Endothelial cell of umbilical vein (primary cell): ENCODE results near the gene PRAMEF1. TPM values are rescaled to one million over a fixed set of nuclear protein-coding genes. Genes with fewer than 3 reads are reported as not detected.
"Not testable (repeated sequence)": the region's sequence is repeated elsewhere in the genome, so short reads cannot be mapped to it uniquely, and the experiment has no call there.

Source experiments
- Bru-seq: library from RNA; stranded (reverse); fragments of 400-500 nt; gene quantifications from one replicate; lab custom pipeline; 2021; lab: Mats Ljungman, UMichigan
- BruChase-seq, 2 experiments: library from RNA; stranded (reverse); fragments of 400-500 nt; gene quantifications; one replicate each; lab custom pipeline; 2021; lab: Mats Ljungman, UMichigan
- BruUV-seq: library from RNA; stranded (reverse); fragments of 400-500 nt; replicated peaks from 2 replicates; lab custom pipeline; 2021; lab: Mats Ljungman, UMichigan
- CTCF ChIA-PET: fragments of 300-600, 350-600 bp; sonication (Branson Sonifier 250); formaldehyde crosslinking; loops from one replicate; lab custom pipeline; 2021; ENCODE audit warnings: antibody characterized with exemption, inconsistent platforms; lab: Charles Lee
- POLR2A ChIA-PET: fragments of 300-600, 350-600 bp; sonication (Branson Sonifier 250); formaldehyde crosslinking; loops from one replicate; lab custom pipeline; 2021; ENCODE audit warnings: antibody characterized with exemption, inconsistent platforms; lab: Charles Lee
- DNase-seq: peaks from one replicate; pipeline ENCODE4 v3.0.0-alpha.2; 2011; ENCODE audit warnings: low read depth, low spot score
- FAIRE-seq: peaks from 2 replicates; lab custom pipeline; 2011; peaks lifted over from hg19 to GRCh38; lab: Jason Lieb, UNC
- H2AFZ ChIP-seq: 2 replicates; pipeline ENCODE4 v1.6.0; 2012; ENCODE audit warnings: low read depth, low read length, control low read depth, inconsistent platforms
- H3K27ac ChIP-seq: 2 replicates; pipeline ENCODE4 v1.5.1; 2011; ENCODE audit warnings: low read depth, mild to moderate bottlenecking, control low read depth, low read length, moderate library complexity; ENCODE audit not compliant: insufficient read depth
- H3K27me3 ChIP-seq, 2 experiments: 2 replicates each; pipeline versions ENCODE4 v1.6.0 to v1.6.1; 2011; ENCODE audit warnings: low read length in 2 of 2, mixed read lengths in 1 of 2; ENCODE audit not compliant: control insufficient read depth in 2 of 2, insufficient read depth in 2 of 2
- H3K36me3 ChIP-seq, 2 experiments: 2 replicates in 1 of 2; 3 replicates in 1 of 2; pipeline ENCODE4 v1.5.1; 2011; ENCODE audit warnings: low read length in 2 of 2, mild to moderate bottlenecking in 1 of 2, moderate library complexity in 1 of 2; ENCODE audit not compliant: control insufficient read depth in 2 of 2, insufficient read depth in 2 of 2; ENCODE audit errors: extremely low read depth in 1 of 2
- H3K4me1 ChIP-seq: 3 replicates; pipeline ENCODE4 v1.5.1; 2011; ENCODE audit warnings: mild to moderate bottlenecking, low read length; ENCODE audit not compliant: control insufficient read depth, insufficient read depth; ENCODE audit errors: extremely low read depth
- H3K4me2 ChIP-seq: 2 replicates; pipeline ENCODE4 v1.6.1; 2011; ENCODE audit warnings: low read length, control low read depth, mixed read lengths; ENCODE audit not compliant: insufficient read depth
- H3K4me3 ChIP-seq, 3 experiments: fragments of 200-600 bp in 1 of 3; sonication (generic), shearing (Covaris generic) in 1 of 3; replicated peaks in 1 of 3; 2 replicates each; pipeline ENCODE4 v1.5.1; 2011 to 2016; ENCODE audit warnings: control low read depth in 3 of 3, low read length in 3 of 3, mild to moderate bottlenecking in 2 of 3, inconsistent platforms in 1 of 3, low read depth in 1 of 3, moderate library complexity in 1 of 3; ENCODE audit not compliant: insufficient read depth in 1 of 3
- H3K79me2 ChIP-seq: 2 replicates; pipeline ENCODE4 v1.6.0; 2012; ENCODE audit warnings: low read length, inconsistent platforms; ENCODE audit not compliant: control insufficient read depth, insufficient read depth
- H3K9ac ChIP-seq: replicated peaks from 2 replicates; pipeline ENCODE3; 2011; ENCODE audit warnings: low read length, control low read depth; ENCODE audit not compliant: insufficient read depth; ENCODE audit errors: extremely low read depth
- H3K9me1 ChIP-seq: replicated peaks from 3 replicates; pipeline ENCODE4 v1.6.0; 2011; ENCODE audit warnings: mild to moderate bottlenecking, low read length; ENCODE audit not compliant: control insufficient read depth, insufficient read depth; ENCODE audit errors: extremely low read depth
- H3K9me3 ChIP-seq: replicated peaks from 2 replicates; pipeline ENCODE4 v1.5.1; 2012; ENCODE audit warnings: low read length, inconsistent platforms; ENCODE audit not compliant: control insufficient read depth, insufficient read depth
- H4K20me1 ChIP-seq: replicated peaks from 2 replicates; pipeline ENCODE3; 2011; ENCODE audit warnings: mild to moderate bottlenecking, low read length; ENCODE audit not compliant: control insufficient read depth, insufficient read depth; ENCODE audit errors: extremely low read depth
- EZH2 ChIP-seq: IDR thresholded peaks from 2 replicates; pipeline ENCODE4 v1.6.1; 2012; ENCODE audit warnings: borderline replicate concordance, low read depth, mild to moderate bottlenecking, moderate library complexity, low read length, inconsistent platforms; ENCODE audit not compliant: severe bottlenecking
- FOS ChIP-seq: IDR thresholded peaks from 2 replicates; pipeline ENCODE4 v1.6.1; 2011; ENCODE audit warnings: mild to moderate bottlenecking, low read length, moderate library complexity, borderline replicate concordance; ENCODE audit not compliant: insufficient read depth
- GATA2 ChIP-seq: IDR thresholded peaks from 2 replicates; pipeline ENCODE4 v1.7.0; 2011; ENCODE audit warnings: low read depth, mild to moderate bottlenecking, moderate library complexity, mixed read lengths, low read length; ENCODE audit not compliant: insufficient read length, insufficient read depth
- JUN ChIP-seq: IDR thresholded peaks from 2 replicates; pipeline ENCODE4 v1.6.1; 2011; ENCODE audit warnings: borderline replicate concordance, low read depth; ENCODE audit not compliant: insufficient read length, insufficient read depth
- MYC ChIP-seq: IDR thresholded peaks from one replicate; pipeline ENCODE4 v1.6.1; 2011; ENCODE audit warnings: mild to moderate bottlenecking, low read depth, low read length
- POLR2A ChIP-seq: IDR thresholded peaks from 2 replicates; pipeline ENCODE4 v1.6.1; 2012; ENCODE audit warnings: low read depth, mild to moderate bottlenecking, control low read depth, low read length
- POLR2AphosphoS5 ChIP-seq: IDR thresholded peaks from 2 replicates; pipeline ENCODE4 v1.6.1; 2012; ENCODE audit warnings: low read depth, mild to moderate bottlenecking, control low read depth, low read length, moderate library complexity; ENCODE audit not compliant: insufficient read depth
- dilution Hi-C: fragments of 300-500 bp; cut with MboI; formaldehyde crosslinking; loops from one replicate; pipeline ENCODE4 v1.15.0; 2019; ENCODE audit warnings: low sequenced_read_pairs; ENCODE audit not compliant: extremely low pct_ligation_motif_present
- intact Hi-C: fragments of 100-400 bp; cut with micrococcal nuclease; formaldehyde crosslinking; loops from one replicate; pipeline ENCODE4 v1.10.0; 2022
- long read RNA-seq: library from polyadenylated mRNA; stranded (forward); transcript quantifications from one replicate; pipeline ENCODE4 v2.0.0, GENCODE V29; 2021
- polyA minus RNA-seq, 3 experiments: library from RNA; depleted of rRNA, polyadenylated mRNA; stranded (reverse); fragments of >200 nt; gene quantifications; 1 replicate in 1 of 3; 2 replicates in 2 of 3; pipeline ENCODE4 v1.2.3, GENCODE V29; 2011
- polyA plus RNA-seq, 4 experiments: library from polyadenylated mRNA; depleted of rRNA in 3 of 4; stranded (reverse) in 3 of 4; unstranded in 1 of 4; fragments of >200 nt; gene quantifications; 2 replicates each; pipeline versions ENCODE4 v1.2.1 to v1.2.3, GENCODE V29; 2011 to 2012; ENCODE audit warnings: missing spikeins in 1 of 4
- total RNA-seq: library from RNA; stranded (reverse); gene quantifications from 2 replicates; pipeline ENCODE4 v1.2.3, GENCODE V29; 2021
- TF ChIP-seq, protein P1 (sequence below): IDR thresholded peaks from 2 replicates; pipeline ENCODE4 v1.6.1; 2011; ENCODE audit not compliant: insufficient read depth, insufficient read length
- TF ChIP-seq, protein P2 (sequence below), 2 donors: IDR thresholded peaks; 1 replicate in 1 of 2; 2 replicates in 1 of 2; pipeline ENCODE4 v1.5.1; 2011; ENCODE audit warnings: low read length in 2 of 2, mild to moderate bottlenecking in 2 of 2, moderate library complexity in 2 of 2, control low read depth in 1 of 2, inconsistent platforms in 1 of 2, low read depth in 1 of 2; ENCODE audit not compliant: insufficient read depth in 1 of 2; ENCODE audit errors: extremely low read depth in 1 of 2

The PRAMEF1 gene, protein sequence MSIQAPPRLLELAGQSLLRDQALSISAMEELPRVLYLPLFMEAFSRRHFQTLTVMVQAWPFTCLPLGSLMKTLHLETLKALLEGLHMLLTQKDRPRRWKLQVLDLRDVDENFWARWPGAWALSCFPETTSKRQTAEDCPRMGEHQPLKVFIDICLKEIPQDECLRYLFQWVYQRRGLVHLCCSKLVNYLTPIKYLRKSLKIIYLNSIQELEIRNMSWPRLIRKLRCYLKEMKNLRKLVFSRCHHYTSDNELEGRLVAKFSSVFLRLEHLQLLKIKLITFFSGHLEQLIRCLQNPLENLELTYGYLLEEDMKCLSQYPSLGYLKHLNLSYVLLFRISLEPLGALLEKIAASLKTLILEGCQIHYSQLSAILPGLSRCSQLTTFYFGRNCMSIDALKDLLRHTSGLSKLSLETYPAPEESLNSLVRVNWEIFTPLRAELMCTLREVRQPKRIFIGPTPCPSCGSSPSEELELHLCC
- total RNA-seq (not detected in 2 replicates), polyA plus RNA-seq (not detected in 2 replicates), polyA minus RNA-seq (not detected in 2 replicates), Bru-seq, nascent RNA (not detected), BruChase-seq, experiment 1, labeled RNA remaining after a 6-hour chase (not detected), BruChase-seq, experiment 2, labeled RNA remaining after a 2-hour chase (not detected)
- polyA plus RNA-seq (2011; cell fraction: cytosol; rRNA removed) = not detected in 2 replicates
- not detected in 2 replicates for polyA plus RNA-seq (2011; cell fraction: nucleus; rRNA removed)
- not detected in 2 replicates for polyA plus RNA-seq (2012)
- not detected for polyA minus RNA-seq (2011; cell fraction: cytosol; rRNA and poly(A)+ RNA removed)
- polyA minus RNA-seq (2011; cell fraction: nucleus; rRNA and poly(A)+ RNA removed) = not detected in 2 replicates
- long read RNA-seq = 0 reads

DNA sequence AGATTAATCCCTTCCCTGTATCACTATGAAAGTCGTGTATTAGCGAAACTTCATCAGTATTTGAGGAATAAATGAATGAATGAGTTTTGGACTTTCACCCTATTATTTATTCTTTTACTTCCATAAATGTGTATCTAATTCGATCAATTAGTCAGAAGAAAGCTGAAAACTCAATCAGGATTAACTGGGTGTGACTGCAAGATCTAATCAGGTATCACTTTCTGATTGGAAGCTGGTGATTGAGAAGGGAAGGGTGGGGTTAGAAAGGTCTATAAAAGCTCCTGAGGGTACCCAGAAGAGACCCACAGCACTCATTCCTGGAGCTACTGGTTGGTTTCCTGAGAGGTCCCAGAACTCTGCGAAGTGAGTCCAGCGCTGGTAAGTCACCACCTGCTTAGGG is at the start of gene PRAMEF1:
PRAMEF1 (plus strand) TSS at position 301 of the 400 bp plus-strand sequence. CDS start 1,831 bp downstream, outside the sequence.
- H3K9me1 ChIP-seq, H3K4me2 ChIP-seq, H3K4me3 ChIP-seq, H3K27ac ChIP-seq, H4K20me1 ChIP-seq, CTCF ChIA-PET, POLR2A ChIA-PET, H3K79me2 ChIP-seq, intact Hi-C loops, BruUV-seq, H3K9me3 ChIP-seq, H3K36me3 ChIP-seq, DNase-seq, H3K4me1 ChIP-seq, H3K9ac ChIP-seq, H3K27me3 ChIP-seq, H2AFZ ChIP-seq, FAIRE-seq, dilution Hi-C loops: not testable (repeated sequence)

DNA sequence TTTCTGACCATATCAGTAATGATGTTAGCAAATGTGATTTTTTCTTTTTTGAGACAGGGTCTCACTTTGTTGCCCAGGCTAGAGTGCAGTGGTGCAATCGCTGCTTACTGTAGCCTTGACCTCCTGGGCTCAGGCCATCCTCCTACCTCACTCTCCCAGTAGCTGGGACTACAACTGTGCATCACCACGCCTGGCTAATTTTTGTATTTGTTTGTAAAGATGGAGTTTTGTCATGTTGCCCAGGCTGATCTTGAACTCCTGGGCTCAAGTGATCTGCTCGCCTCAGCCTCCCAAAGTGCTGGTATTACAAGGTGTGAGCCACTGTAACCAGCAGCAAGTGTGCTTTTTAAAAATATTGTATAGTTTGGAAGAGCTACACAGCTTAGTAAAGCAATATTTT is 49.3 kb upstream of the PRAMEF1 start:
- BruUV-seq = no TSS peak
- H3K9ac ChIP-seq = no peak overlapping the region
- H3K4me2 ChIP-seq = no peak overlapping the region
- intact Hi-C loops = no loop called here
- H3K79me2 ChIP-seq = no peaks in the 10 kb centered on the region
- ChIA-PET CTCF (no interaction called here), POLR2A (no interaction called here)
- dilution Hi-C loops = no loop called here
- no peak for DNase-seq
- H3K27me3 ChIP-seq = no peaks in the 10 kb centered on the region
- H4K20me1 ChIP-seq = no peaks in the 10 kb centered on the region
- no peaks in the 10 kb centered on the region for H3K4me1 ChIP-seq
- H3K9me3 ChIP-seq = no peaks in the 10 kb centered on the region
- H3K36me3 ChIP-seq = no peaks in the 10 kb centered on the region
- H2AFZ ChIP-seq = no peak overlapping the region
- TF ChIP-seq, protein P1, sequence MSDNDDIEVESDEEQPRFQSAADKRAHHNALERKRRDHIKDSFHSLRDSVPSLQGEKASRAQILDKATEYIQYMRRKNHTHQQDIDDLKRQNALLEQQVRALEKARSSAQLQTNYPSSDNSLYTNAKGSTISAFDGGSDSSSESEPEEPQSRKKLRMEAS = no peak
- no peak for TF ChIP-seq EZH2
- TF ChIP-seq JUN = no peak
- TF ChIP-seq FOS = no peak
- TF ChIP-seq POLR2A = no peak
- TF ChIP-seq, protein P2, sequence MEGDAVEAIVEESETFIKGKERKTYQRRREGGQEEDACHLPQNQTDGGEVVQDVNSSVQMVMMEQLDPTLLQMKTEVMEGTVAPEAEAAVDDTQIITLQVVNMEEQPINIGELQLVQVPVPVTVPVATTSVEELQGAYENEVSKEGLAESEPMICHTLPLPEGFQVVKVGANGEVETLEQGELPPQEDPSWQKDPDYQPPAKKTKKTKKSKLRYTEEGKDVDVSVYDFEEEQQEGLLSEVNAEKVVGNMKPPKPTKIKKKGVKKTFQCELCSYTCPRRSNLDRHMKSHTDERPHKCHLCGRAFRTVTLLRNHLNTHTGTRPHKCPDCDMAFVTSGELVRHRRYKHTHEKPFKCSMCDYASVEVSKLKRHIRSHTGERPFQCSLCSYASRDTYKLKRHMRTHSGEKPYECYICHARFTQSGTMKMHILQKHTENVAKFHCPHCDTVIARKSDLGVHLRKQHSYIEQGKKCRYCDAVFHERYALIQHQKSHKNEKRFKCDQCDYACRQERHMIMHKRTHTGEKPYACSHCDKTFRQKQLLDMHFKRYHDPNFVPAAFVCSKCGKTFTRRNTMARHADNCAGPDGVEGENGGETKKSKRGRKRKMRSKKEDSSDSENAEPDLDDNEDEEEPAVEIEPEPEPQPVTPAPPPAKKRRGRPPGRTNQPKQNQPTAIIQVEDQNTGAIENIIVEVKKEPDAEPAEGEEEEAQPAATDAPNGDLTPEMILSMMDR (IDR thresholded peaks at IDR 0.05; ENCODE audit: extremely low read depth in 1 of 2, insufficient read depth in 1 of 2, low read depth in 1 of 2, low read length in 2 of 2) = no peak
- TF ChIP-seq GATA2 = no peak
- no peak for TF ChIP-seq POLR2AphosphoS5
- no peak for TF ChIP-seq MYC
- FAIRE-seq = no peak
- H3K27ac ChIP-seq = no peak overlapping the region
- H3K9me1 ChIP-seq = no peaks in the 10 kb centered on the region
- H3K4me3 ChIP-seq = no peak overlapping the region
